Ascending aorta (tissue), 2 donors: ENCODE measurements around the gene PTPDC1. TPM values are rescaled to one million over a fixed set of nuclear protein-coding genes. Genes with fewer than 3 reads are reported as not detected.

Experiments used
- DNase-seq, 2 donors: peaks; one replicate each; pipeline ENCODE4 v3.0.0-alpha.2; 2019; ENCODE audit warnings: low spot score in 2 of 2
- H3K27ac ChIP-seq, 2 donors: fragments of 200-600 bp; sonication (generic); one replicate each; pipeline ENCODE4 v1.5.1; 2016 to 2017; ENCODE audit warnings: mild to moderate bottlenecking in 1 of 2
- H3K27me3 ChIP-seq: fragments of 200-600 bp; sonication (generic); one replicate; pipeline ENCODE4 v1.5.1; 2017
- H3K36me3 ChIP-seq, 2 donors: fragments of 200-600 bp; sonication (generic); one replicate each; pipeline ENCODE4 v1.5.1; 2016
- H3K4me1 ChIP-seq, 2 donors: fragments of 200-600 bp; sonication (generic); one replicate each; pipeline ENCODE4 v1.5.1; 2016 to 2017; ENCODE audit warnings: mild to moderate bottlenecking in 1 of 2
- H3K4me3 ChIP-seq, 2 donors: fragments of 200-600 bp; sonication (generic); one replicate each; pipeline ENCODE4 v1.5.1; 2016 to 2017; ENCODE audit warnings: mild to moderate bottlenecking in 1 of 2
- H3K9me3 ChIP-seq, 2 donors: fragments of 200-600 bp; sonication (generic); one replicate each; pipeline ENCODE4 v1.5.1; 2016
- CTCF ChIP-seq, 3 experiments: fragments of 200-600 bp in 2 of 3; fragments of 450-650 bp in 1 of 3; sonication (generic) in 2 of 3; IDR thresholded peaks; one replicate each; pipeline ENCODE4 v1.5.1; 2016 to 2019; ENCODE audit warnings: antibody characterized with exemption in 3 of 3, mild to moderate bottlenecking in 1 of 3, moderate library complexity in 1 of 3
- intact Hi-C: fragments of 100-400 bp; cut with DNase I; formaldehyde crosslinking; loops from one replicate; pipeline ENCODE4 v1.15.1; 2023
- total RNA-seq: library from RNA; depleted of rRNA; stranded (reverse); fragments of >200 nt; gene quantifications from one replicate; pipeline ENCODE4 v1.1.0, GENCODE V29; 2016

PTPDC1 gene
- total RNA-seq, 1 donor from 2014 or later: 5.9 TPM

DNA sequence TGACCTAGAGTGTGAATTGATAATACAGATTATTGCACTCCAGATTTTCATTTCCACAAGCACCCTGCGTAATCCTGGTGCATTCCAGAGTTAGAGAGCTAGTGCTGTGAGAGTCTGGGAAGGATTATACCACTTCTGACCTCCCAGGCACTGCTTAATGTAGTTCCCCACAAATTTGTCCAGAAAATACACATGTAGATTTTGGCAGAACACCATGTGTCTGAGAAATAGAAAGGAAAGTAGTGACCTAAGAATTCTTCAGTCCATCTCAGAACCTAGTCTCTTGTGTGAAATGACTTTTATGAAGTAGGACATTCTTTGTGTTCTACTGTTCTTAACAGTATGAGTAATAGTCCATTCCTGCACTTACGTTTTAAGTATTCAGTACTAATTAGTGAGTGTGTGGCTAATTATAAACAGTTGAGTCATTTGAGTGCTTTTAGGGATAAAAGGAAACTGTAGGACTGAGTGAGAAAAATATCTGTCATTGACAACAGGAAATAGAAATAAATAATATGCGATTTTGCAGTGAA lies 27.8 kb upstream of the PTPDC1 start:
- DNase-seq: no peak
- Histone ChIP-seq H3K27me3 (no peaks in the 10 kb centered on the region), H3K27ac (peak overlapping the region; percentile 59 to 61), H3K36me3 (no peaks in the 10 kb centered on the region), H3K4me1 (peaks cover 0 to 6% of the 10 kb centered on the region in 2 donors), H3K4me3 (peak overlapping the region in 1 of 2 donors; percentile 7), H3K9me3 (peaks cover under 1 to 2% of the 10 kb centered on the region in 2 donors)
- intact Hi-C loops: loop anchor here (2.0 to 5.0 kb wide), 3 partner anchors 26 to 110 kb away; no protein-coding TSS in a partner anchor
- TF ChIP-seq CTCF (IDR thresholded peaks at IDR 0.05): no peak

- no peaks in the 10 kb centered on the region for H3K27me3 ChIP-seq
- TF ChIP-seq CTCF (IDR thresholded peaks at IDR 0.05): no peak
- DNase-seq: no peak
- no peak overlapping the region for H3K4me3 ChIP-seq
- peaks cover 0 to 6% of the 10 kb centered on the region in 2 donors for H3K4me1 ChIP-seq
- H3K27ac ChIP-seq: no peak overlapping the region
- no peaks in the 10 kb centered on the region for H3K36me3 ChIP-seq
- intact Hi-C loops: loop anchor here (2.0 to 5.0 kb wide), 3 partner anchors 27 to 109 kb away; no protein-coding TSS in a partner anchor
- peaks cover 3 to 4% of the 10 kb centered on the region in 2 donors for H3K9me3 ChIP-seq
These were observed 26.3 kb upstream of the PTPDC1 start for GRCh38 chr9:94057918-94058317.

DNA sequence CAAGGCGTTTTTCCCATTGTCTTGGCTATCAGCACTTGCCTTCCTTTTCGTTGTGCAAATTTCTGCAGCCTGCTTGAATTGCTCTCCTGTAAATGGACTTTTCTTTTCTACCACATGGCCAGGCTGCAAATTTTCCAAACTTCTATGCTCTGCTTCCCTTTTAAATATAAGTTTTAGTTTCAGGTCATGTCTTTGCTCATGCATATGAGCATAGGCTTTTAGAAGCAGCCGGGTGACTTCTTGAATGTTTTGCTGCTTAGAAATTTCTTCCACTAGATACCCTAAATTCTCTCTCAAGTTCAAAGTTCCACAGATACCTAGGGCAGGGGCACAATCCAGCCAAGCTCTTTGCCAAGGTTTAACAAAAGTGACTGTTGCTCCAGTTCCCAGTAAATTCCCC lies 22.4 kb upstream of the PTPDC1 start:
- no peak for DNase-seq
- intact Hi-C loops: no loop called here
- no peak for TF ChIP-seq CTCF (IDR thresholded peaks at IDR 0.05)
- Histone ChIP-seq H3K36me3 (no peaks in the 10 kb centered on the region), H3K27ac (no peak overlapping the region), H3K4me1 (peaks cover 3 to 6% of the 10 kb centered on the region in 2 donors), H3K4me3 (no peak overlapping the region), H3K9me3 (peaks cover 3 to 4% of the 10 kb centered on the region in 2 donors), H3K27me3 (no peaks in the 10 kb centered on the region)

DNA sequence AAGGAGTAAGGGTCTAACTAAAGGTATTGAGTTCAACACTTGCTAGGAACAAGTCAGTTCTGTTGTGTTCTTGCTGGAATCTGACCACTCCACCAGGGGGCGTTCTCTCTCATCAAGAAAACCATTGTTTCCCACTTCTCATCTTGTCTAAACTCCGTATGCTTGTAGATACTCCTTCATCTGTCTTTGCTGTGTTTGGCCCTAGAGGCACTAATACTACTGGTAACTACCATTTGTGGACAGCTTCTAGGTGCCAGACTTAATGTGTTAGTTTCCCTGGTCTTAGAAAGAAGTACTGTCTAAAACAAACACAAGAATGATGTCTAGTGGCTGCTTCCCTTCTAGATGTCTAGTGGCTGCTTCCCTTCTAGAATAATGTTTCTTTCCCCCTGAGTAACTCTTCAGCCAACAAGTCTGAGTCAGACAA lies 18.7 kb upstream of the PTPDC1 start:
- no peaks in the 10 kb centered on the region for H3K27me3 ChIP-seq
- DNase-seq: peak in 1 of 2 donors; percentile 88
- H3K9me3 ChIP-seq: peaks cover 3 to 4% of the 10 kb centered on the region in 2 donors
- peak overlapping the region; percentile 31 to 53 for H3K27ac ChIP-seq
- H3K4me1 ChIP-seq: peaks cover 2 to 3% of the 10 kb centered on the region in 2 donors
- H3K4me3 ChIP-seq: no peak overlapping the region
- TF ChIP-seq CTCF (IDR thresholded peaks at IDR 0.05): peak; percentile 74 to 88 (median 86)
- peaks cover 0 to 3% of the 10 kb centered on the region in 2 donors for H3K36me3 ChIP-seq
- intact Hi-C loops: loop anchor here (1.0 kb wide), 1 partner anchor 148 kb away; no protein-coding TSS in a partner anchor

DNA sequence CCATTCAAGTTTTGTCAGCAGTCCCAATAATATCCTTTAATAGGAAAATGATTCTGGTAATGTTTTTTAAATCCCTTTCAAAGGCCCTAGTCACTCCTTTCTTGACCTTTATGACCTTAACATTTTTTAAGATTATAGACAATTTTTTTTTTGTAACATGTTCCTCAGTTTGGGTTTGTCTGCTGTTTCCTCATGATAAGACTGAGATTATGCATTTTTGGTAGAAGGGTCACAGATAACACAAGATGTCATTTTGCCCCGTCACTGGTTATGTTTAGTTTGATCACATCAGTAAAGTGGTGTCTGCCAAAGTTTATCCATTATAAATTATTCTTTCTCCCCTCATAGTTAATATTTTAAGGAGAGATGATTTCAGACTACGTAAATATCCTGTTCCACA lies 16.0 kb upstream of the PTPDC1 start:
- intact Hi-C loops: no loop called here
- no peak for DNase-seq
- H3K27ac ChIP-seq: no peak overlapping the region
- H3K27me3 ChIP-seq: no peaks in the 10 kb centered on the region
- no peak overlapping the region for H3K4me3 ChIP-seq
- no peak for TF ChIP-seq CTCF (IDR thresholded peaks at IDR 0.05)
- H3K4me1 ChIP-seq: peaks cover 3 to 4% of the 10 kb centered on the region in 2 donors
- H3K9me3 ChIP-seq: no peaks in the 10 kb centered on the region
- peaks cover 0 to 5% of the 10 kb centered on the region in 2 donors for H3K36me3 ChIP-seq
